ENCODE results near the gene APC2. TPM values are rescaled to one million over a fixed set of nuclear protein-coding genes. Genes with fewer than 3 reads are reported as not detected.

Gene APC2
- 2.3 TPM for polyA plus RNA-seq (2013, experiment 1 of 2; ENCODE audit: insufficient read length)
- polyA plus RNA-seq (2013, experiment 2 of 2; ENCODE audit: insufficient read length), result 2.6 TPM

- peak; percentile 73 for DNase-seq
These were observed at the start of gene APC2 for GRCh38 chr19:1449467-1450442. TSS of gene APC2 (plus strand) at chr19:1450121. CDS start at chr19:1453002, 2,881 bp downstream.

GRCh38 chr19:1400281-1401137, 49.4 kb upstream of the APC2 start:
- no peak for DNase-seq

GRCh38 chr19:1401138-1401888, 48.6 kb upstream of the APC2 start, which contains the start of gene GAMT:
TSS of gene GAMT (minus strand) at chr19:1401542. CDS start at chr19:1401476, 66 bp downstream.
- peak; percentile 50 for DNase-seq

GRCh38 chr19:1401889-1402217, 48.1 kb upstream of the APC2 start:
- DNase-seq, result no peak

- no peak for DNase-seq
These were observed 47.4 kb upstream of the APC2 start for GRCh38 chr19:1402411-1403070.

- peak; percentile 99 for DNase-seq
These were observed 43.0 kb upstream of the APC2 start for GRCh38 chr19:1406774-1407527.

- DNase-seq, result no peak
These were observed 42.2 kb upstream of the APC2 start, which contains the start of gene DAZAP1 for GRCh38 chr19:1407528-1408299. TSS of gene DAZAP1 (plus strand) at chr19:1407586. CDS start at chr19:1407774, 188 bp downstream.

- peak; percentile 26 for DNase-seq
These were observed 41.4 kb upstream of the APC2 start for GRCh38 chr19:1408300-1409203.

GRCh38 chr19:1409204-1410005, 40.5 kb upstream of the APC2 start:
- no peak for DNase-seq

- no peak for DNase-seq
These were observed 39.7 kb upstream of the APC2 start for GRCh38 chr19:1410136-1410786.

GRCh38 chr19:1410789-1411188, 39.1 kb upstream of the APC2 start:
- no peak for DNase-seq

- DNase-seq, result peak; percentile 21
These were observed 38.4 kb upstream of the APC2 start for GRCh38 chr19:1411255-1412191.

GRCh38 chr19:1412323-1412923, 37.5 kb upstream of the APC2 start:
- no peak for DNase-seq

- DNase-seq, result no peak
These were observed 36.7 kb upstream of the APC2 start for GRCh38 chr19:1412995-1413800.
